MM.1S (cell line): ENCODE data around the gene MYOZ1.

Experiments used
- CTCF ChIP-seq: fragments of 300-600 bp; sonication (generic); IDR thresholded peaks from 2 replicates; pipeline ENCODE4 v1.5.1; 2016; ENCODE audit warnings: antibody characterized with exemption, low read length, mixed read lengths
- EZH2 ChIP-seq: fragments of 300-600 bp; sonication (generic); optimal IDR thresholded peaks from 2 replicates; pipeline ENCODE3; 2017; ENCODE audit warnings: low read depth, mild to moderate bottlenecking, antibody characterized with exemption, low read length, mixed read lengths
- EZH2phosphoT487 ChIP-seq: fragments of 300-600 bp; sonication (generic); IDR thresholded peaks from 2 replicates; pipeline ENCODE4 v1.6.1; 2018; ENCODE audit warnings: antibody characterized with exemption, low read length

DNA sequence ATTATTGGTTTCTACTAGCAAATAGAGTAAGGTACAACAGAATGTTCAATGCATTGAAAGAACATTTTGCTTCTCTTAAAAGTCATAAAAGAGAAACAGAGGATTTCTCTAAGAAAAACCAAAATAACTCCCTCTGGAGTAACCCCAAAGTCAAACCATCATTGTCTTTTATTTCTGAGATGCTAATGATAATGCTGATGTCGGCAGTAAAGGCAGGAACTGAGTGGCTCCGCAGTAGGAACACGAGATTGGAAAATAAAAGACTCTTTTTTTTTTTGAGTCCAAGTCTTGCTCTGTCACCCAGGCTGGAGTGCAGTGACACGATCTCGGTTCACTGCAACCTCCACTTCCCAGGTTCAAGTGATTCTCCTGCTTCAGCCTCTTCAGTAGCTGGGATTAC lies 47.5 kb downstream of the MYOZ1 start:
- TF ChIP-seq CTCF (no peak), EZH2phosphoT487 (no peak), EZH2 (no peak)
